GM23248 (cell line): Measurements from ENCODE around the gene AKT3. TPM values are rescaled to one million over a fixed set of nuclear protein-coding genes. Genes with fewer than 3 reads are reported as not detected.
"Not testable (repeated sequence)": the region's sequence is repeated elsewhere in the genome, so short reads cannot be mapped to it uniquely, and the experiment has no call there.

Experiments used
- DNase-seq: peaks from one replicate; pipeline ENCODE4 v3.0.0-alpha.2; 2015
- H2AFZ ChIP-seq: fragments of 200-600 bp; sonication (generic); 2 replicates; pipeline ENCODE4 v1.6.1; 2016; ENCODE audit warnings: antibody characterized with exemption
- H3F3A ChIP-seq: fragments of 200-600 bp; sonication (generic); 2 replicates; pipeline ENCODE4 v1.6.1; 2016; ENCODE audit warnings: mild to moderate bottlenecking, antibody characterized with exemption, mixed run types; ENCODE audit not compliant: insufficient read depth
- H3K27ac ChIP-seq: fragments of 200-600 bp; sonication (generic); 2 replicates; pipeline ENCODE4 v1.5.1; 2016; ENCODE audit warnings: mild to moderate bottlenecking
- H3K27me3 ChIP-seq: fragments of 200-600 bp; sonication (generic); replicated peaks from 2 replicates; pipeline ENCODE4 v1.6.1; 2016; ENCODE audit warnings: mild to moderate bottlenecking; ENCODE audit not compliant: insufficient read depth
- H3K36me3 ChIP-seq: fragments of 200-600 bp; sonication (generic); 2 replicates; pipeline ENCODE4 v1.6.1; 2016; ENCODE audit warnings: low read depth, mild to moderate bottlenecking
- H3K4me1 ChIP-seq: fragments of 200-600 bp; sonication (generic); 2 replicates; pipeline ENCODE4 v1.6.1; 2016; ENCODE audit warnings: mild to moderate bottlenecking; ENCODE audit not compliant: insufficient read depth
- H3K4me2 ChIP-seq: fragments of 200-600 bp; sonication (generic); one replicate; pipeline ENCODE4 v1.6.1; 2016; ENCODE audit warnings: mild to moderate bottlenecking; ENCODE audit not compliant: unreplicated experiment
- H3K4me3 ChIP-seq: fragments of 200-600 bp; sonication (generic); 2 replicates; pipeline ENCODE4 v1.5.1; 2016; ENCODE audit warnings: mild to moderate bottlenecking
- H3K79me2 ChIP-seq: fragments of 200-600 bp; sonication (generic); 2 replicates; pipeline ENCODE4 v1.6.1; 2016; ENCODE audit warnings: mild to moderate bottlenecking; ENCODE audit not compliant: insufficient read depth
- H3K9ac ChIP-seq: fragments of 200-600 bp; sonication (generic); 2 replicates; pipeline ENCODE4 v1.6.1; 2016; ENCODE audit warnings: mild to moderate bottlenecking
- H3K9me2 ChIP-seq: fragments of 200-600 bp; sonication (generic); 2 replicates; pipeline ENCODE4 v1.6.1; 2016; ENCODE audit warnings: mixed run types, mild to moderate bottlenecking, moderate library complexity; ENCODE audit not compliant: insufficient read depth
- H3K9me3 ChIP-seq: fragments of 200-600 bp; sonication (generic); one replicate; pipeline ENCODE4 v1.6.1; 2017; ENCODE audit warnings: low read depth
- H4K20me1 ChIP-seq: fragments of 200-600 bp; sonication (generic); 2 replicates; pipeline ENCODE4 v1.6.0; 2016; ENCODE audit not compliant: insufficient read depth
- EZH2 ChIP-seq: fragments of 200-600 bp; sonication (generic); IDR thresholded peaks from 2 replicates; pipeline ENCODE4 v1.6.1; 2018; ENCODE audit warnings: antibody characterized with exemption, mild to moderate bottlenecking; ENCODE audit not compliant: insufficient read depth, poor library complexity, severe bottlenecking
- EZH2phosphoT487 ChIP-seq: fragments of 200-600 bp; sonication (generic); IDR thresholded peaks from 2 replicates; pipeline ENCODE4 v1.6.1; 2018; ENCODE audit warnings: antibody characterized with exemption, moderate library complexity, mild to moderate bottlenecking, low read depth; ENCODE audit not compliant: insufficient read depth
- WGBS, 2 experiments: methylation state at CpG; one replicate each; pipeline ENCODE4 v1.1.6; 2015 to 2017; ENCODE audit warnings: low lambda C conversion rate in 2 of 2, low coverage in 1 of 2; ENCODE audit errors: missing lambda C conversion rate in 2 of 2; 5-methylcytosine and 5-hydroxymethylcytosine counted together
- in situ Hi-C: fragments of 300-500 bp; cut with MboI; formaldehyde crosslinking; loops from 2 replicates; pipeline ENCODE4 v1.15.0; 2020
- polyA plus RNA-seq: library from polyadenylated mRNA; unstranded; fragments of >200 nt; fragmentation: Nextera tagmentation; extraction: Ambion mirVana; gene quantifications from 2 replicates; pipeline ENCODE4 v1.2.1, GENCODE V29; 2016
- total RNA-seq: library from RNA; depleted of rRNA; stranded (reverse); fragments of >200 nt; shearing (Covaris generic); gene quantifications from 2 replicates; pipeline ENCODE4 v1.2.3, GENCODE V29; 2014

Gene AKT3
- total and polyA plus RNA-seq, 2 experiments from 2014 or later, result 9.1 to 31.2 TPM

DNA sequence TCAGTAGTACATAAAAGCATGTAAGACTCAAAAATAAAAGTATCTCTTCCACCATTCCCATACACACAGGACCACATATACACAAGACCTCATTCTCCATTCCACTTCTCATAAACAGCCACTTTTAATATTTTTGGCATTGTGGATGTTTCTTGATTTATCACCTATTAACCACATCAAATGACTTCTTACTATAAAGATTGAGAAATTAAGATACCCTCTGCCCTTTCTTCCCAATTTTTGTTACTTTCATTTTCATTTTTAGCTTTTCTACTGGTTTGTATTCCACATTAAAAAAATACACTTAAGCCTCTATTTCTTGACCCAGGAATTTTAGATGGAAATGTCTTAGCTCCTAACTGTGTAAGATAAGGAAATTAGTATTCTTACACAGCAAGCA lies 22.8 kb downstream of the AKT3 start:
- Histone ChIP-seq H3K9ac (no peak overlapping the region), H3K27ac (no peak overlapping the region), H3K4me1 (peaks cover 7% of the 10 kb centered on the region; the same call in 1 of the 2 replicates), H2AFZ (no peak overlapping the region), H3K36me3 (peaks cover 6% of the 10 kb centered on the region; the same call in 1 of the 2 replicates), H3K9me3 (no peaks in the 10 kb centered on the region), H3K9me2 (no peaks in the 10 kb centered on the region), H3K79me2 (peaks cover 100% of the 10 kb centered on the region), H3F3A (no peaks in the 10 kb centered on the region), H3K4me2 (peak overlapping the region; percentile 16), H3K27me3 (no peaks in the 10 kb centered on the region), H3K4me3 (no peak overlapping the region), H4K20me1 (0 out of 2 replicates have a peak, but pooled peaks cover 5% of the 10 kb centered on the region)
- in situ Hi-C loops, result no loop called here
- no peak for DNase-seq
- TF ChIP-seq EZH2, result no peak
- TF ChIP-seq EZH2phosphoT487, result no peak

DNA sequence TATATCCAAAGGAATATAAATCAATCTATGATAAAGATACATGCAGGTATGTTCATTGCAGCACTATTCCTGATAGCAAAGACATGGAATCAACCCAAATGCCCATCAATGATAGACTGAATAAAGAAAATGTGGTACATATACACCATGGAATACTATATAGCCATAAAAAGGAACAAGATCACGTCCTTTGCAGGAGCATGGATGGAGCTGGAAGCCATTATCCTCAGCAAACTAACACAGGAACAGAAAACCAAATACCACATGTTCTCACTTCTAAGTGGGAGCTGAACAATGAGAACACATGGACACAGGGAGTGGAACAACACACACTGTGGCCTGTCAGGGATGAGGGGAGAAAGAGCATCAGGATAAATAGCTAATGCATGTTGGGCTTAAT lies 25.1 kb downstream of the AKT3 start:
- H3K4me3 ChIP-seq, H3K27ac ChIP-seq, H2AFZ ChIP-seq, H4K20me1 ChIP-seq, H3K9me3 ChIP-seq, H3K4me1 ChIP-seq, H3K4me2 ChIP-seq, H3K9ac ChIP-seq, in situ Hi-C loops, H3F3A ChIP-seq, H3K9me2 ChIP-seq, DNase-seq, H3K27me3 ChIP-seq: not testable (repeated sequence)
- 100% methylated on average over 1 of the region's 1 CpG for WGBS, 2 experiments
- H3K79me2 ChIP-seq, result peaks cover 100% of the 10 kb centered on the region
- peaks cover 14% of the 10 kb centered on the region; the same call in 1 of the 2 replicates for H3K36me3 ChIP-seq

DNA sequence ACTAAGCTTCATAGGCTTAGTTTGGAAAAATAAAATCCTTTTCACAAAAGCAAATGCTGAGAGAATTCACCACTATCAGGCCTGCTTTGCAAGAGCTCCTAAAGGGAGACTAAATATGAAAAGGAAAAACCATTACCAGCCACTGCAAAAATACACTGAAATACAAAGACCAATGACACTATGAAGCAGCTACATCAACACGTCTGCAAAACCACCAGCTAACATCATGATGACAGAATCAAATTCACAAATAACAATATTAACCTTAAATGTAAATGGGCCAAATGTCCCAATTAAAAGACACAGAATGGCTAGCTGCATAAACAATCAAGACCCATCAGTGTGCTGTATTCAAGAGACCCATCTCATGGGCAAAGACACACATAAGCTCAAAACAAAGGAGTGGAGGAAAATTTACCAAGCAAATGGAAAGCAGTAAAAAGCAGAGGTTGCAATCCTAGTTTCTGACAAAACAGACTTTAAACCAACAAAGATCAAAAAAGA lies 28.8 kb downstream of the AKT3 start:
- no peak for DNase-seq
- H2AFZ ChIP-seq, result no peak overlapping the region
- peaks cover 3% of the 10 kb centered on the region for H3K9me3 ChIP-seq
- TF ChIP-seq EZH2 (no peak), EZH2phosphoT487 (no peak)
- no peaks in the 10 kb centered on the region for H3F3A ChIP-seq
- no peak overlapping the region for H3K4me3 ChIP-seq
- H3K9ac ChIP-seq, result no peak overlapping the region
- in situ Hi-C loops, result no loop called here
- H4K20me1 ChIP-seq, result no peaks in the 10 kb centered on the region
- H3K27me3 ChIP-seq, result no peaks in the 10 kb centered on the region
- H3K36me3 ChIP-seq, result peaks cover 9% of the 10 kb centered on the region; the same call in 1 of the 2 replicates
- no peak overlapping the region for H3K4me2 ChIP-seq
- no peaks in the 10 kb centered on the region for H3K4me1 ChIP-seq
- WGBS, 2 experiments, result 95 to 97% methylated on average over 1 of the region's 1 CpG
- no peaks in the 10 kb centered on the region for H3K9me2 ChIP-seq
- H3K27ac ChIP-seq, result no peak overlapping the region
- H3K79me2 ChIP-seq, result peaks cover 100% of the 10 kb centered on the region

DNA sequence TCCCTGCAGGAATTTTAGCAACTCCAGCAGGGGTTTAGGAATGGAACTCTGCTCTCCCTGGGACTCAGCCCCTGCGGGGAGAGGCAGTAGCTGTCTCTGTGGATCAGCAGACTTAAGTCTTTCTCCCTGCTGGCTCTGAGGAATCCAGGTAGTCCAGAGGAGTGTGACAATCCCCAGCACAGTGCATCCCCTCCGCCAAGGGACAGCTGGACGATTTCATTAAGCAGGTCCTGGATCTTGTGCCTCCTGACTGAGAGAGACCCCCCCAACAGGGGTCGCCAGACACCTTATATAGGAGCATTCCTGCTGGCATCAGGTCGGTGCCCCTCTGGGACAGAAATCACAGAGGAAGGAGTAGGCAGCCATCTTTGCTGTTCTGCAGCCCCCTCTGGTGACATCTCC lies 30.6 kb downstream of the AKT3 start:
- peaks cover 100% of the 10 kb centered on the region for H3K79me2 ChIP-seq
- peaks cover 3% of the 10 kb centered on the region for H3K9me3 ChIP-seq
- H3K4me2 ChIP-seq, result no peak overlapping the region
- H3K9me2 ChIP-seq, result no peaks in the 10 kb centered on the region
- no peak overlapping the region for H2AFZ ChIP-seq
- H4K20me1 ChIP-seq, result no peaks in the 10 kb centered on the region
- TF ChIP-seq EZH2phosphoT487 (no peak), EZH2 (no peak)
- H3K4me1 ChIP-seq, result no peaks in the 10 kb centered on the region
- no peak overlapping the region for H3K9ac ChIP-seq
- in situ Hi-C loops, result no loop called here
- H3F3A ChIP-seq, result no peaks in the 10 kb centered on the region
- peaks cover 9% of the 10 kb centered on the region; the same call in 1 of the 2 replicates for H3K36me3 ChIP-seq
- 80 to 90% methylated on average over 5 of the region's 5 CpGs for WGBS, 2 experiments
- DNase-seq, result no peak
- no peaks in the 10 kb centered on the region for H3K27me3 ChIP-seq
- H3K4me3 ChIP-seq, result no peak overlapping the region
- H3K27ac ChIP-seq, result no peak overlapping the region

DNA sequence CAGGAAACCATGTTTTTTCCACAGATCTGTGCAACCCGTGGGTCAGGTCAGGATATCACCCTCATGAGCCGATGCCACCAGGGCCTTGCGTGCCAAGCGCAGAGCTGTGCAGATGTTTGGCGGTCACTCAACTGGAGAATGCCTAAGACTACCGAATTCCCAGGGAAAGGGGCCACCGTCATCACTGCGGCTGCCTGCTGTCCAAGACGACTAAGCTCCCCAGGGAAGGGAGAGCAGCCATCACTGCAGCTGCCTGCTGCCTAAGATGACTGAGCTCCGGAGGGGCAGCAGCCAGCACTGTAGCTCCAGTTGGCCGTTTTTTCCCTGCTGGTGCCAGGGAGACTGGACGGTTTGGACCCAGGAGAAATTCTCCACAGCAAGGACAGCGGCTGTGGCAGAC lies 31.1 kb downstream of the AKT3 start:
- Histone ChIP-seq H3K9me3 (peaks cover 3% of the 10 kb centered on the region), H3K27me3 (no peaks in the 10 kb centered on the region), H3K4me2 (no peak overlapping the region), H4K20me1 (no peaks in the 10 kb centered on the region), H3F3A (no peaks in the 10 kb centered on the region), H3K79me2 (peaks cover 99% of the 10 kb centered on the region), H3K9me2 (no peaks in the 10 kb centered on the region), H3K27ac (no peak overlapping the region), H3K4me3 (no peak overlapping the region), H3K9ac (no peak overlapping the region), H2AFZ (no peak overlapping the region), H3K4me1 (no peaks in the 10 kb centered on the region), H3K36me3 (peaks cover 9% of the 10 kb centered on the region; the same call in 1 of the 2 replicates)
- in situ Hi-C loops, result no loop called here
- no peak for DNase-seq
- TF ChIP-seq EZH2 (no peak), EZH2phosphoT487 (no peak)
- WGBS, 2 experiments, result 88 to 93% methylated on average over 13 of the region's 13 CpGs
